ENCODE data around the gene IRGQ. TPM values are rescaled to one million over a fixed set of nuclear protein-coding genes. Genes with fewer than 3 reads are reported as not detected.
"Not testable (repeated sequence)": the region's sequence is repeated elsewhere in the genome, so short reads cannot be mapped to it uniquely, and the experiment has no call there.

Gene IRGQ
- total RNA-seq, 1 donor from 2014 or later, result 13.1 TPM

GRCh38 chr19:43551399-43552197 lies 44.3 kb downstream of the IRGQ start:
- no peak for TF ChIP-seq CTCF (IDR thresholded peaks at IDR 0.05)
- peak overlapping the region; percentile 36 for H3K27ac Mint-ChIP-seq
- no peaks in the 10 kb centered on the region for H3K27me3 Mint-ChIP-seq
- intact Hi-C loops (cut with micrococcal nuclease), result loop anchor here (10.0 kb wide), 1 partner anchor 193 kb away; no protein-coding TSS in a partner anchor
- H3K9me3 Mint-ChIP-seq, result no peaks in the 10 kb centered on the region
- peaks cover 60% of the 10 kb centered on the region for H3K36me3 Mint-ChIP-seq (ENCODE audit: low read depth)
- POLR2A ChIA-PET, result interaction anchor here (0.6 kb wide), 1 partner anchor 655 kb away, joined by 3 read pairs; no protein-coding TSS in a partner anchor
- H3K4me1 Mint-ChIP-seq, result peaks cover 8% of the 10 kb centered on the region
- CTCF ChIA-PET, result no interaction called here
- no peak for ATAC-seq (ENCODE audit: low read depth)
- no peak for DNase-seq
- H3K4me3 Mint-ChIP-seq, result no peak overlapping the region

- Mint-ChIP-seq H3K27me3 (no peaks in the 10 kb centered on the region), H3K4me1 (no peaks in the 10 kb centered on the region), H3K27ac (no peak overlapping the region), H3K36me3 (ENCODE audit: low read depth) (peaks cover 63% of the 10 kb centered on the region), H3K4me3 (no peak overlapping the region), H3K9me3 (no peaks in the 10 kb centered on the region)
- intact Hi-C loops (cut with micrococcal nuclease), result no loop called here
- ATAC-seq (ENCODE audit: low read depth) (no peak), DNase-seq (no peak)
- POLR2A ChIA-PET, result interaction anchor here (0.6 kb wide), 1 partner anchor 62 kb away, joined by 4 read pairs; no protein-coding TSS in a partner anchor
- no peak for TF ChIP-seq CTCF (IDR thresholded peaks at IDR 0.05)
- CTCF ChIA-PET, result interaction anchor here (1.0 kb wide), 1 partner anchor 9 kb away, joined by 3 read pairs; no protein-coding TSS in a partner anchor
These were observed 47.2 kb downstream of the IRGQ start for GRCh38 chr19:43548706-43549105.

- not testable (repeated sequence) for DNase-seq
These were observed 48.0 kb downstream of the IRGQ start for GRCh38 chr19:43547926-43548325.

GRCh38 chr19:43546581-43546980 lies 49.4 kb downstream of the IRGQ start:
- ATAC-seq (ENCODE audit: low read depth) (no peak), DNase-seq (no peak)
- intact Hi-C loops (cut with micrococcal nuclease), result no loop called here
- H3K4me1 Mint-ChIP-seq, result no peaks in the 10 kb centered on the region
- H3K36me3 Mint-ChIP-seq (ENCODE audit: low read depth), result peaks cover 64% of the 10 kb centered on the region
- H3K9me3 Mint-ChIP-seq, result no peaks in the 10 kb centered on the region
- no peak overlapping the region for H3K27ac Mint-ChIP-seq
- ChIA-PET CTCF (no interaction called here), POLR2A (no interaction called here)
- H3K4me3 Mint-ChIP-seq, result no peak overlapping the region
- TF ChIP-seq CTCF (IDR thresholded peaks at IDR 0.05), result no peak
- H3K27me3 Mint-ChIP-seq, result no peaks in the 10 kb centered on the region

More at GRCh38 chr19:43547926-43548325, 48.0 kb downstream of the IRGQ start:
- H3K4me3 Mint-ChIP-seq; H3K27me3 Mint-ChIP-seq; ATAC-seq (ENCODE audit: low read depth); intact Hi-C loops (cut with micrococcal nuclease); H3K9me3 Mint-ChIP-seq; CTCF ChIA-PET; H3K27ac Mint-ChIP-seq; H3K4me1 Mint-ChIP-seq: not testable (repeated sequence)
- peaks cover 63% of the 10 kb centered on the region for H3K36me3 Mint-ChIP-seq (ENCODE audit: low read depth)
- POLR2A ChIA-PET, result interaction anchor here (0.6 kb wide), 1 partner anchor 13 kb away, joined by 4 read pairs; no protein-coding TSS in a partner anchor

- H3K4me1 Mint-ChIP-seq, result no peaks in the 10 kb centered on the region
- TF ChIP-seq CTCF (IDR thresholded peaks at IDR 0.05), result no peak
- CTCF ChIA-PET, result no interaction called here
- no peak for ATAC-seq (ENCODE audit: low read depth)
- peaks cover 64% of the 10 kb centered on the region for H3K36me3 Mint-ChIP-seq (ENCODE audit: low read depth)
- no peak overlapping the region for H3K27ac Mint-ChIP-seq
- H3K4me3 Mint-ChIP-seq, result no peak overlapping the region
- no peak for DNase-seq
- no peaks in the 10 kb centered on the region for H3K9me3 Mint-ChIP-seq
- intact Hi-C loops (cut with micrococcal nuclease), result no loop called here
- H3K27me3 Mint-ChIP-seq, result no peaks in the 10 kb centered on the region
- POLR2A ChIA-PET, result no interaction called here
These were observed 50.0 kb downstream of the IRGQ start for GRCh38 chr19:43545981-43546380.

All from activated B cell treated with CpG ODN at 0.5 μM for 24 hours (primary cell).